Measurements from ENCODE around the gene GPR157.
"Not testable (repeated sequence)": the region's sequence is repeated elsewhere in the genome, so short reads cannot be mapped to it uniquely, and the experiment has no call there.

The GPR157 gene

DNA sequence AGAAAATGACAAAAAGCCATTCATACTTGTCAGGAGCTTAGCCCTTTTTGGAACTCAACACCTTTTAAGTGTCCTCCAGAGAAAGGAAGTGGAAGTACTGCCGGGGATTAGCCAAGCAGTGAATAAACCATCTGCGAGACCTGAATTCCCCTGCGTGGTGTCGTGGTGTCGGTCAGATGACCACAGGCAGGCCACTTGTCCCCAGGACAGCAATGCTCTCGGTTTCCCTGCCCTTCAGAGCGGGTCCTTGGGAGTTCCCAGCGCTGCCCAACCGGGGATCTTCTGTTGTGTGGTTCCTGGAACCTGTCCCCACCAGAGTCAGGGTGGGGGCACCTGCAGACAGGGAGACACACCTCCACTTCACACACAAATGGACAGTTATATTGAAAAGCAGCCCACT, 9.2 kb downstream of the GPR157 start:
- DNase-seq (ENCODE audit: extremely low read depth in 1 of 2, low read depth in 1 of 2): no peak

DNA sequence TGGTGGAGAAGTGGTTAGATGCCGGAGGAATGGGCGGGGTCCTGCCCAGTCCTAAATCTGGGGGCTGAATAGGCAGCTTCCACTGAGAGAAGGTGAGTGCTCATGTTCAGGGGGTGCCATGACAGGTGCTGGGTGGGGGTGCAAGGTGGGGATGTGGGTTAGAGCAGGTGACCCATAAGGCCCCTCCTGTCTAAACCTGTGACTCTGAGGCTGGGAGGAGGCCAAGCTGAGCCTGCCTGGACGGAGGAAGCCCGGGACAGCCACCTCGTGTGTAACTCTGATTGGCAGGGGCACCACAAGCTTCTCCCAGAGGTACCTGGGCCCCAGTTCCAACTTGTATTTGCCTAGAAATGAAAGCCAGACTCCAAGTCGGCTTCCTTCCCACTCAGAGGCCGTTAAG, 10.7 kb downstream of the GPR157 start:
- DNase-seq (ENCODE audit: extremely low read depth in 1 of 2, low read depth in 1 of 2): no peak

DNA sequence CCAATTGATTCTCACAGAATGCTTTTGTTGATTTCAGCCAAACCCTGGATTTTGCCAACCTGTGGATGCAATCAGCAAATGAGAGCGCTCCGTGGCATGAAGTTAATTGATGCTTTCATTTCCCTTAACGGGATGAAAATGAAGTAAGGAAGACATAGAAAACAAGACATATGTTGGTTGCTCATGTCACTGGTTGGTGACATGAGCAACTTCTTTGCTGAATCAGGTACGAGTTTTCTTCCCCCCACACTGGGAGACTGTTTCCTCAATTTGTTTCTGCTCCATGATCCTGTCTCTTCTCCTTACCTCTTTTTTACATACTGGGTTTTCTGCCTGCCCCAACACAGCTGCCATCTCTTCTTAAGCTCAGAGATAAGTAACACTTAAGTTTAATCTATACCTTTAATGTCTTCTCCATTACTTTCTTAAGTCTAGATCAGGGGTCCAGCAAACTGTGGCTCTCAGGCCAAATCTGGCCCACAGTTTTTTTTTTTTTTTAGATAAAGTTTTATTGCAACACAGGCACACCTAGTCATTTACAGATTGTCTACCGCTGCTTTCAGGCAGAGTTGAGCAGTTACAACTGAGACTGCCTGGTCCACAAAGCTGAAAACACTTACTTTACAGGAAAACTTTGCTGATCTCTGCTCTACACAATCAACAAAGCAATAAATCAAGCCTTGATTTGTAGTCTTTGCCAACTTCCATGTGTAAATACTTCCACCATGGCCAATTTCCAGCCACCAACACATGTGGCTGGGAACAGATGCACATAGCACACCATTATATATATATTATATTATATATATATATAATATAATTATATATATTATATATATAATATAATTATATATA, 13.3 kb downstream of the GPR157 start:
- no peak for DNase-seq (ENCODE audit: extremely low read depth in 1 of 2, low read depth in 1 of 2)

DNA sequence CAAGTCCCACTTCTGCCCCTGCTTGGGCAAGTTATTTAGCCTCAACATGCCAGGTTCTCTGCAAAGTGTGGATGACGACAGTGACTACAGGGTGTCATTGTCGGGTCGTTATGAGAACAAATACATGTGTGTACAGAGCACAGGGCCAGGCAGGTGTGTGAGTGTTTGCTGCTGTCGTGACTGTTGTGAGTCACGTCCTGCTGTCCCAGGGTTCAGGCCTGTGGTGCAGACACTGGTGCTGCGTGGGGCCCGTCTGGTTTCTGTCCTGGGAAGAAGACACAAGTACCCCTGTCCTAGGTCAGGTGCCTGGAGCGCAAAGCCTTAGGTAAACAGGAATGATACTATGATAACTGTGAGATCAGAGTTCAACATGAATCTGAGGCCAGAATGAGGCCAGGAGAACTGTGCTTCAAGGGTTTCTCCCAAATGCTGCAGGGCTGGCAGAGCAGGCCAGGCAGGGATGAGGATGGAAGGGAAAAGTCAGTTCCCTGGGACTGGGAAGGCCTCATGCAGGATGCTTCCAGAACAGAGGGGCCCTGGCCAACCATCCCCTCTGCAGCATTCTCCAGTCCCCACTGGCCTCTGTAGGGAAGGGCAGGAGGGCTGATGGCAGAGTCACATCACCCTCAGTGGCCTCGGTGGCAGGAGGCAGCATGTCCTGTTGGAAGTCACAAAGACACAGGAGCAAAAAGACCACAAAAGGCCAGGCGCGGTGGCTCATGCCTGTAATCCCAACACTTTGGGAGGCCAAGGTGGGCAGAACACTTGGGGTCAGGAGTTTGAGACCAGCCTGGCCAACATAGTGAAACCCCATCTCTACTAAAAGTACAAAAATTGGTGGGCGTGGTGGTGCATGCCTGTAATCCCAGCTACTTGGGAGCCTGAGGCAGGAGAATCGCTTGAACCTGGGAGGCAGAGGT, 15.7 kb downstream of the GPR157 start:
- DNase-seq (ENCODE audit: extremely low read depth in 1 of 2, low read depth in 1 of 2): no peak

DNA sequence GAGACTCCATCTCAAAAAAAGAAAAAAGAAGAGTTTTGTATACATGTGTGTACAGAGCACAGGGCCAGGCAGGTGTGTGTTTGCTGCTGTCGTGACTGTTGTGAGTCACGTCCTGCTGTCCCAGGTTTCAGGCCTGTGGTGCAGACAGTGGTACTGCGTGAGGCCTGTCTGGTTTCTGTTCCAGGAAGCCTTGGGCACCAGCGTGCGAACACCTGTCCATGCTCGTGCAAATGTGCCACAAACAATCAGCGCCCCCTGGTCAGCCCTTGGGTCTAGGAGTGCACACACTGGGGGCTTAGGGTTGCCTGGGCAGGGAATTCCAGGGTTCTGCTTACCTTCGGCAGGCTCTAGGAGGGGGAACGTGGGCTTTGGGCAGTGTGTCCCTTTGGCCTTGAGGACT, 16.9 kb downstream of the GPR157 start:
- no peak for DNase-seq (ENCODE audit: extremely low read depth in 1 of 2, low read depth in 1 of 2)

DNA sequence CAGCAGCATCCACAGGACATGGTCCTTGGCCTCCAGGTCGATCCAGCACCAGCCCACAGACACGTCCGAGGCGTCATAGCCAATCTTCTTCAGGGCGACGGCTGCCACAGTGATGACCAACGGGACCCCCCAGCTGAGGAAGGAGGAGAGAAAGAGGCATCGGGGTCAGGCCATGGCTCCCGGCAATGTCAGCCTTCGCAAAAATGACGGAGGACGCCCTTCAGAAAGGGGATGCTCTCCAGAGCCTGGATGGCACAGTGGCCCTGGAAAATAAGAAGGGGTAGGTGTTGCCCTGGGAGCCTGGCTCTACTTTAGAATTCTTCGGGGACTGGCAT, 17.6 kb downstream of the GPR157 start:
- no peak for DNase-seq (ENCODE audit: extremely low read depth in 1 of 2, low read depth in 1 of 2)

DNA sequence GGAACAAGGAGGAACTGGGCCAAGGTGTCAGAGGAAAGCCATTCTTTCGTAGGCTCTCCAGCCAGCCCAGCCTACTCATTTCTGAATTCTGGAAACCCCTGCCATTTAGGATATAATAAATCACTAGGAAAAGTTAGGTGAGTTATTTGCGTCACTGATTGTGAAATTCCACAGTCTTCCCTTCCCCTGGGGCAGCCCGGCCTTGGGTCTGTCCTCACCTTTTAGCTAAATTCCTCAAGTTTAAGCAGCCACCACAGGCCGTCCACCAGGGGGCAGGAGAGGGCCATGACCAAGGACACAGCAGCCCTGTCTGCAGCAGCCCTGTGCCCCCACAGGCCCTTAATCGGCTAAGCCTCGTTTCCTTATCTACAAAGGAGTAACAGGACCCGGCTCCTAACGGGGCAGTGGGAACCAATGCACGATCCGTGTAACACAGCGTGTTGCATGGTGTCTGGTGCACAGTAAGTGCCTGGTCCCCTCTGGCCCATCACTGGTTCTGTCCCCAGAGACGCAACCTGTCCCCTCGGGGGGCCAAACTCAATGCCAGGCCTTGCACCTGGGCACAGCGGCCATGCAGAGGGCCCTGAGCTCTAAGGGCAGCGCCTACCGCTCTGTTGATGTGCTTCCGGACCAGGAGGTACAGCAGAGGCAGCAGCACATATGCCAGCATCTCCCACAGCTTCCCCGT, 18.1 kb downstream of the GPR157 start:
- DNase-seq (ENCODE audit: extremely low read depth in 1 of 2, low read depth in 1 of 2): peak; percentile 71 to 77

DNA sequence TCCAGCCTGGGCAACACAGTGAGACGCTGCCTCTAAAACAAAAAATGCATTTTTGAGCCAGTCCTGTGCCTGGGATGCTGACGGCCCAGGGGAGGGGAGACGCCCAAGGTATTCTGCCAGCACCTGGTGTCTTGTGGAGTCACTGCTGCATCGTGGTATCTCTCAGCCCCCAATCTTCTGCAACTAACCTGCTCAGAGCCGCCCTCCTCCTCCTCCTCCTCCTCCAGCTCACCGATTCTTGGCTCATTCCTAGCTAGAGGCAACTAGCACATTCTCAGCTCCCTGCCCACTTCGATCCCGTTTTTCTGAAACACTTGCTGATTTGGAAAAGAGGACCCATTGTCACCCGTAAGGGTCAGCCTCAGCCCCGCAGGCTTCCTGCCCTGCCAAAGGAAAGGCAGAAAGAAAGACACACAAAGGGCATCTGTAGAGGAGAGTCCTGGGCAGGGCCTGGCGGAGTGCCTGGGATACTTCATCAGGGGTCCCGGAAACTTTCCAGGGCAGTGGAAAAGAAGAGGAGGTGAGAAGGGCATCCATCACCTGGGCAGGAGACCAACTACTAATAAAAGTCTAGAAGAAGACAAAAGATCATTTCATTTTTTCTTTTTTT, 20.7 kb downstream of the GPR157 start:
- no peak for DNase-seq (ENCODE audit: extremely low read depth in 1 of 2, low read depth in 1 of 2)

DNA sequence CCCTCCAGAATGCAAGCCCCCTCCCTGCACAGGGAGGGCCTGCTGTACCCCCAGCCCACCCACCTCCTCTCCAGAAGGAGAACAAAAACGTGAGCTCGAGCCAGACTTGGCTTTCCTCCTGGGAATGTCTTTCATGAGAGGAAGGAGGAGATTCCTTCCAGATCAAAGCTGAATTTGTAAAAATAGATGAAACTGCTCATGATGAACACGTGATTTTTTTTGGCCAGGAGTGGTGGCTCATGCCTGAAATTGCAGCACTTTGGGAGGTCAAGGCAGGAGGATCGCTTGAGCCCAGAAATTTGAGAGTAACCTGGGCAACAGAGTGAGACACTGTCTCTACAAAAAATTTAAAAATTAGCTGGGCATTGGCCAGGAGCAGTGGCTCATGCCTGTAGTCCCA, 21.8 kb downstream of the GPR157 start:
- no peak for DNase-seq (ENCODE audit: extremely low read depth in 1 of 2, low read depth in 1 of 2)

DNA sequence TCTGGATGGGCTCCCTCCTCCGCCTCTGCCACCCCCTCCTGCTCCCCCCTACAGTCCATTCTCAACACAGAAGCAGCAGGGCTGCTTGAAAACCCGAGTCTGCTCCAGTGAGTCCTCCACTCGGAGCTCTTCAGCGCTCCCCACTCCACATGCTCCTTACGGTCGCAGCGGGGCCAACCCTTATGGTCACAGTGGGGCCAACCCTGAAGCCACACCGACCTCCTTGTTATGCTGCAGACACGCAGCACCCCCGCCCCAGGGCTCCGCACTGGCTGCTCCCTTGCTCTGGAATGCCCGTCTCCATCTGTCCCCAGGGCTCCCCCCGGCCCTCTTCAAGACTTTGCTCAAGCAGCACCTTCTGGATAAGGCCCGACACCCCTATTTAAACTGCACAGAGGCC, 22.6 kb downstream of the GPR157 start:
- DNase-seq (ENCODE audit: extremely low read depth in 1 of 2, low read depth in 1 of 2): no peak

DNA sequence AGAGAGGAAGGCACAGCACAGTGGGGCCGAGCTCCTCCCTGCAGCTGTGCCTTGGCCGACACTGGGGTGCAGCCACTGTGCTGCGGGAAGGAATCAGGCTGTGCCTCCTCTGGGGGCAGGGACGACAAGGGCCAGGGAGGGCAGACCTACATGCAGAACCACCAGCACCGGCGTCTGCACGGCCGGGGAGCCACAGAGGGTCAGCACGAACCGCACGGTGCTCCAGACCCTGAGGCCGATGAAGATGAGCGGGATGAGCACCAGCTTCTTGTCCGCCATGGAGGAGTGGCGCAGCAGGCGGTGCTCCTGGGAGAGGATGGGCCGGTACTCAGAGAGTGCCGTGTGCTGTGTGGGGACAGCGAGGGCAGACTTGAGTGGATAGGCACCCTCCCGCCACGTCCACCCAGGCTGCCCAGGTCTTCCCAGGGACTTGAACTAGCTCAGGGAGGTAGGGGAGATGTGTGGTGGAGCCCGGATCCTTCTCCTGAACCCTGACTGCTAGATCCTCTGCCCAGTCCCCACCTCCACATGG, 23.5 kb downstream of the GPR157 start:
- DNase-seq (ENCODE audit: extremely low read depth in 1 of 2, low read depth in 1 of 2): no peak

DNA sequence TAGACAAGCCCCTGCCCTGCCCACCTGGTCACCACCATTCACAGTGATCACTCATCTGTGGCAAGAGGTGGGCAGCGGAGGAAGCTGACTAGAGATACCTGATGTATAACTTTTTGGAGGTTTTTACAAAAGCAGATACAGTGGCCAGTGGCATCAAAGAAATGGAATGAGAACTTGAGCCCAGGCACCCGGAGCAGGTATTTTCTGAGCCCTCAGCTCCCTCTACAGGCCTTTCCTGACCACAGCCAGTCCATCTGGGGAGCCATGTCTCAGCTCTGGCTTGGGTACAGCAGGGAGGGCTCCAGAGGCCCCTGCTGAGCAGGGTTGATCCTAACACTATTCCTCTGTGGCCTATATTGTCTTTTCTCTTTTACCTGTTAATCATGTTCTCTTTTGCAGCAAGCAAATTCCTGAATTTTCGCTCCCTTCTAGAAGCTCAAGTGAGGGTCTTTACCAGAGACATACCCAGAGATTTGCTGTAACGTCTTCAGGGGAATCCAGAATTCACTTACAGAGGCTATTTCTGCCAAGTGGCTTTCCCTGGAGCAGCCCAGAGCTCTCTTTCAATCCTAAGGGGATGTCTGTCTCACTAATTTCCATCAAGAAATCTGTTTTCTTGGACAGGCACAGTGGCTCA, 27.3 kb downstream of the GPR157 start:
- no peak for DNase-seq (ENCODE audit: extremely low read depth in 1 of 2, low read depth in 1 of 2)

DNA sequence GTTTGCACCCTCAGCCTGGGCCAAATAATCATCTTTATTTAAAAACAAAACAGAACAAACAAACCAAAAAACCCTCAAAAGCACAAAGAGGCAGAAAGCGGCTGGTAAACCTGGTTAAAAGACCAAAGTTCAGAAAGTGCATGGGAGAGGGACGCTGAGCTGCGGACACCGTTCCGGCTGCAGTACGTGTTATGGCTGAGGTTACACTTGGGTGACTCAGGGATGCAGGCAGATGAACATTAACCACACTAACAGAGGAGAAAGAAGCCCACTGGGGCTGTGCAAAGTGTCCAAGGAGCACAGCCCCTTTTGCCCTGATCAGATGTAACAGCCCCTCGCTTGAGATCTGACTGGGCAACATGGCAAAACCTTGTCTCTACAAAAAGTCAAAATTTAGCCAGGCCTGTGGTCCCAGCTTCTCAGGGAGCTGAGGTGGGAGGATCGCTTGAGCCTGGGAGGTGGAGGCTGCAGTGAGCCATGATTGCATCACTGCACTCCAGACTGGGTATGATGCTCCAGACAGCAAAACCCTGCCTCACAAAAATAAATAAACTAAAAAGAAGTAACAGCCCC, 28.3 kb downstream of the GPR157 start:
- DNase-seq (ENCODE audit: extremely low read depth in 1 of 2, low read depth in 1 of 2): no peak

DNA sequence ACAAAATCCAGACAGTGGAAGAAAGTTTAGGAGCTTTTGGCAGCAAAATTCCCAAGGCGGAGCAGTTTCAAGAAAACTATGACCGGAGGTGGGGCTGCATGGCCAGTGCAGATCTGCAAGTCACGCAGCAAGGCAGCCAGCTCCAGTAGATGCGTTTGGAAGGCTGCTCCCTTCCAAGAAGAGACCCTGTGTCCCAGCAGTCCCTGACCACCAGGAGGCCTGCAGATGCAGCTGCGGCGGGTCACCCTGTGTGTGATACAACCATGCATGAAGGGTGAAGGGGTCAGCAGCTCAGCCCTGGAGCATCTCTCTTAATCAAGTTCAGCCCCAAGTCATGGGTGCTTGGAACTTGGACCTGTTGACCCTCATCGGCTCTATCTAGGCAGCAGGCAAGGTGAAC, 29.3 kb downstream of the GPR157 start:
- no peak for DNase-seq (ENCODE audit: extremely low read depth in 1 of 2, low read depth in 1 of 2)

DNA sequence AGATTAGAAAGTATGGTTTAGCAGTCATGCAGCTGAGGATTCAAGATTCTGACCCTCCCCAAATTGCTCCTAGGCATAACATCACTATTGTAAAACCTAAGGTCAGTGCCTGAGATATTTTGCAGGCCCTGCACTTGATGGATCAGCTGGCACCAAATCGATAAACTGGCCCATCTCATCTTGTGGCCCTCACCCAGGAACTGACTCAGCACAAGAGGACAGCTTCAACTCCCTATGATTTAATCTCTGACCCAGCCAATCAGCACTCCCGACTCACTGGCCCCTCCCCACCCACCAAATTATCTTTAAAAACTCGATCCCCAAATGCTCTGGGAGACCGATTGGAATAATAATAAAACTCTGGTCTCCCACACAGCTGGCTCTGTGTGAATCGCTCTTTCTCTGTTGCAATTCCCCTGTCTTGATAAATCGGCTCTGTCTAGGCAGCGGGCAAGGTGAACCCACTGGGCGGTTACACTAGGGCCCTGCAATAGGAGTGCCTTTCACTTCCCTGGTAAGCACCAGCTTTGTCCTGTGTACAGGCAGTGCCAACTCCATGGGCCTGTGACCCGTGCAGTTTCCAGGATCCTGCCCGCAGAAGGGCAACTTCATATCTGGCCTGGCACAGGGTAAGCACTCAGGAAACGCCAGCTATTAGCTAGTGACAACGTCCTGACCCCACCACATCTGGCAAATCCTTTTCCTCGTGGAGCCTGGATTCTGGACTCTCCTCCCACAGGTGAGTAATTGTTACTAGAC, 30.8 kb downstream of the GPR157 start:
- DNase-seq (ENCODE audit: extremely low read depth in 1 of 2, low read depth in 1 of 2): no peak

DNA sequence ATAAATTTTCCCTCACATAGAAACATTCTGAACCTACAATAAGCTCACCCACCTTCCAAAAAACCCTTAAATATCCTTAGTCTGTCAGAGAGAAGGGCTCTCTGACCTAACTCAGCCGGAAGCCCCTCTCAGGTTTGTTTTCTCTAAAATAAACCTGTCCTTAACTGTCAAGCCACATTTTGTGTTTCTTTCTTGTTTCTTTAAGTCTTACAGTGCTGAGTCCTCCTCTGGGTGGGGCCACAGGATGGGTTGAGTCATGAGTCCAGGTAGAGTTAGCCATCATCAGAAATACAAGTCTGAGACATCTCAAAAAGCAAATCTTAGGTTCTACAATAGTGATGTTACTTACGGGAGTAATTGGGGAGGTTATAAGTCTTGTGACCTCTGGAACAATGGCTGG, 33.1 kb downstream of the GPR157 start:
- no peak for DNase-seq (ENCODE audit: extremely low read depth in 1 of 2, low read depth in 1 of 2)

DNA sequence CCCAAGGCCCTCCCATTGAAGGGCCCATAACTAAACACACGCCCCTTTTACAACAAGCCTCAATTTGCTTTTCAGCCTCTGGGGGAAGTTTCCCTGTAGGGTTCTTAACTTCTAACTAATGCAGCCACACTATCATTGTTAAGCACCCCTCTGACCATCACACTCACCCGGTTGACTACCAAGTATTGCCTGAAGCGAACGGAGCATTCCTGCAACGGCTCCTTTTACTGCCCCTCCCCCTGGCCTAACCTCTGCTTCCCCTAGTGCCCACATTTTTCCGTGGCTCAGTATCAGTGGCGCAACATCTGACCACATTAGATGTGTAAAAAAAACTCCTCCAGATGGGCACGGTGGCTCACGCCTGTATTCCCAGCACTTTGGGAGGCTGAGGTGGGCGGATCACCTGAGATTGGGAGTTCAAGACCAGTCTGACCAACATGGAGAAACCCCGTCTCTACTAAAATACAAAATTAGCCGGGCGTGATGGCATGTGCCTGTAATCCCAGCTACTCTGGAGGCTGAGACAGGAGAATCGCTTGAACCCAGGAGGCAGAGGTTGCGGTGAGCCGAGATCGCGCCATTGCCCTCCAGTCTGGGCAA, 34.8 kb downstream of the GPR157 start:
- not testable (repeated sequence) for DNase-seq (ENCODE audit: extremely low read depth in 1 of 2, low read depth in 1 of 2)

DNA sequence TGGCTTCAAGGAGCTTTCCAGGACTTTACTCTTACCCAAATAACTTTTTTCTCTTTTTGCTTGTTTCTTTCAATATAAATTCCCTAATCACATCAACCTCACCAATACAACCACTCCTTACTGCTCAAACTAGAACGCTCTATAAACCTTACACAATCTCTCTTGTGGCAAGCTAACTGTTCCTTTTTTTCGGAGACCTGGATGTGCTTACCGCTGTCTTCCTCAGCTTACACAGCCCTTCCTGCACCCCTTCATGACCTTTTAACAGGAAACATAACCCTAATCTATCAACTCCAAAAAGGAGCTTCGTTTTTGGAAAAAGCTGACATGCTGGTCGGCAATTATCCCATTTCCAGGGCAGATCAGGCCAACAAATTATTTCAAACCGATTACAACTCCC, 35.3 kb downstream of the GPR157 start:
- no peak for DNase-seq (ENCODE audit: extremely low read depth in 1 of 2, low read depth in 1 of 2)

DNA sequence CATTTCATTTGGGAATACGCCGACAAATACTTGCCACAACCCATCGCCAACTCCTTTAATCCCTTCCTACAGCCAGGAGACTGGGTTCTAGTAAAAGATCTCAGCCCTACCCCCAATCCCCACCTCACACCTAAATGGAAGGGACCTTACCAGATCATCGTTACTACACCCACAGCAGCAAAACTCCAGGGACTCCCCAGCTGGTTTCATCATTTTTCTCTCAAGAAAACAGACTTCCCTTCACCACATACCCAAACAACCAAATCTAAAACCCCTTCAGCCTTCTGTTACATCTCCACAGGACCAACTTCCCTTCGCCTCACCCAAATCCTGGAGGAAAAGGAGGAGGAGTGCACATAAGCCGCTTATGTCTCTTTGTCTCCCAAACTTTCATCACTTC, 35.8 kb downstream of the GPR157 start:
- no peak for DNase-seq (ENCODE audit: extremely low read depth in 1 of 2, low read depth in 1 of 2)

Measured in activated CD8-positive, alpha-beta memory T cell treated with anti-CD3 and anti-CD28 coated beads for 1 hour (primary cell).